Ovary (tissue), 3 donors: ENCODE measurements around the gene CEACAM16.

ENCODE experiments used
- CTCF ChIP-seq, 3 donors: fragments of 450-650 bp in 2 of 3; fragments of 200-600 bp in 1 of 3; IDR thresholded peaks; one replicate each; pipeline versions ENCODE4 v1.5.1 to v1.8.0; 2016 to 2022; ENCODE audit warnings: antibody characterized with exemption in 3 of 3, mild to moderate bottlenecking in 1 of 3
- POLR2A ChIP-seq: fragments of 450-650 bp; IDR thresholded peaks from one replicate; pipeline ENCODE4 v1.6.1; 2017; ENCODE audit warnings: antibody characterized with exemption, mild to moderate bottlenecking, moderate library complexity
- donor health status: DM: no; HTN: no; CAD: no.

- no peak for TF ChIP-seq CTCF (IDR thresholded peaks at IDR 0.05)
- TF ChIP-seq POLR2A: no peak
Measured at GRCh38 chr19:44757057-44757734, 58.2 kb downstream of the CEACAM16 start.
